Osteoblast (primary cell): ENCODE measurements around the gene MICAL3. TPM values are rescaled to one million over a fixed set of nuclear protein-coding genes. Genes with fewer than 3 reads are reported as not detected.
"Not testable (repeated sequence)": the region's sequence is repeated elsewhere in the genome, so short reads cannot be mapped to it uniquely, and the experiment has no call there.

Source experiments
- DNase-seq: peaks from one replicate; pipeline ENCODE4 v3.0.0; 2011; ENCODE audit warnings: low spot score, mixed read lengths; ENCODE audit not compliant: insufficient read length; ENCODE audit errors: missing footprints
- H2AFZ ChIP-seq: 2 replicates; pipeline ENCODE4 v1.6.0; 2011; ENCODE audit warnings: mild to moderate bottlenecking, low read length
- H3K27ac ChIP-seq: 2 replicates; pipeline ENCODE4 v1.5.1; 2011; ENCODE audit warnings: mild to moderate bottlenecking, low read depth, low read length, moderate library complexity
- H3K27me3 ChIP-seq: 2 replicates; pipeline ENCODE4 v1.6.0; 2012; ENCODE audit warnings: mild to moderate bottlenecking, control low read depth, inconsistent platforms, low read length, moderate library complexity; ENCODE audit not compliant: insufficient read depth
- H3K36me3 ChIP-seq: 2 replicates; pipeline ENCODE4 v1.5.1; 2011; ENCODE audit warnings: mild to moderate bottlenecking, low read length, control low read depth, moderate library complexity; ENCODE audit not compliant: insufficient read depth
- H3K4me1 ChIP-seq: 2 replicates; pipeline ENCODE4 v1.5.1; 2011; ENCODE audit warnings: mild to moderate bottlenecking, low read length, control low read depth, moderate library complexity; ENCODE audit not compliant: insufficient read depth
- H3K4me2 ChIP-seq: 2 replicates; pipeline ENCODE4 v1.6.0; 2011; ENCODE audit warnings: mild to moderate bottlenecking, low read length; ENCODE audit not compliant: insufficient read depth
- H3K4me3 ChIP-seq: fragments of 200-600 bp; sonication (generic); 3 replicates; pipeline ENCODE4 v1.5.1; 2012; ENCODE audit warnings: mild to moderate bottlenecking, low read length, inconsistent platforms; ENCODE audit not compliant: insufficient read depth
- H3K79me2 ChIP-seq: 2 replicates; pipeline ENCODE4 v1.6.0; 2012; ENCODE audit warnings: mild to moderate bottlenecking, low read length, control low read depth, inconsistent platforms; ENCODE audit not compliant: insufficient read depth
- H3K9me3 ChIP-seq: 2 replicates; pipeline ENCODE4 v1.5.1; 2011; ENCODE audit warnings: low read depth, low read length, control low read depth
- H4K20me1 ChIP-seq: 2 replicates; pipeline ENCODE4 v1.6.0; 2012; ENCODE audit warnings: mild to moderate bottlenecking, low read length, control low read depth; ENCODE audit not compliant: insufficient read depth
- CTCF ChIP-seq: IDR thresholded peaks from 2 replicates; pipeline ENCODE4 v1.5.1; 2011; ENCODE audit warnings: mild to moderate bottlenecking, low read depth, low read length, moderate library complexity; ENCODE audit errors: extremely low read depth
- total RNA-seq: library from RNA; depleted of rRNA; stranded (reverse); fragments of >200 nt; gene quantifications from 2 replicates; pipeline ENCODE4 v1.2.3, GENCODE V29; 2012

MICAL3 gene, protein sequence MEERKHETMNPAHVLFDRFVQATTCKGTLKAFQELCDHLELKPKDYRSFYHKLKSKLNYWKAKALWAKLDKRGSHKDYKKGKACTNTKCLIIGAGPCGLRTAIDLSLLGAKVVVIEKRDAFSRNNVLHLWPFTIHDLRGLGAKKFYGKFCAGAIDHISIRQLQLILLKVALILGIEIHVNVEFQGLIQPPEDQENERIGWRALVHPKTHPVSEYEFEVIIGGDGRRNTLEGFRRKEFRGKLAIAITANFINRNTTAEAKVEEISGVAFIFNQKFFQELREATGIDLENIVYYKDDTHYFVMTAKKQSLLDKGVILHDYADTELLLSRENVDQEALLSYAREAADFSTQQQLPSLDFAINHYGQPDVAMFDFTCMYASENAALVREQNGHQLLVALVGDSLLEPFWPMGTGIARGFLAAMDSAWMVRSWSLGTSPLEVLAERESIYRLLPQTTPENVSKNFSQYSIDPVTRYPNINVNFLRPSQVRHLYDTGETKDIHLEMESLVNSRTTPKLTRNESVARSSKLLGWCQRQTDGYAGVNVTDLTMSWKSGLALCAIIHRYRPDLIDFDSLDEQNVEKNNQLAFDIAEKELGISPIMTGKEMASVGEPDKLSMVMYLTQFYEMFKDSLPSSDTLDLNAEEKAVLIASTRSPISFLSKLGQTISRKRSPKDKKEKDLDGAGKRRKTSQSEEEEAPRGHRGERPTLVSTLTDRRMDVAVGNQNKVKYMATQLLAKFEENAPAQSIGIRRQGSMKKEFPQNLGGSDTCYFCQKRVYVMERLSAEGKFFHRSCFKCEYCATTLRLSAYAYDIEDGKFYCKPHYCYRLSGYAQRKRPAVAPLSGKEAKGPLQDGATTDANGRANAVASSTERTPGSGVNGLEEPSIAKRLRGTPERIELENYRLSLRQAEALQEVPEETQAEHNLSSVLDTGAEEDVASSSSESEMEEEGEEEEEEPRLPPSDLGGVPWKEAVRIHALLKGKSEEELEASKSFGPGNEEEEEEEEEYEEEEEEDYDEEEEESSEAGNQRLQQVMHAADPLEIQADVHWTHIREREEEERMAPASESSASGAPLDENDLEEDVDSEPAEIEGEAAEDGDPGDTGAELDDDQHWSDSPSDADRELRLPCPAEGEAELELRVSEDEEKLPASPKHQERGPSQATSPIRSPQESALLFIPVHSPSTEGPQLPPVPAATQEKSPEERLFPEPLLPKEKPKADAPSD (N-terminal part only)
- total RNA-seq = 35.1 and 39.5 TPM in 2 replicates

DNA sequence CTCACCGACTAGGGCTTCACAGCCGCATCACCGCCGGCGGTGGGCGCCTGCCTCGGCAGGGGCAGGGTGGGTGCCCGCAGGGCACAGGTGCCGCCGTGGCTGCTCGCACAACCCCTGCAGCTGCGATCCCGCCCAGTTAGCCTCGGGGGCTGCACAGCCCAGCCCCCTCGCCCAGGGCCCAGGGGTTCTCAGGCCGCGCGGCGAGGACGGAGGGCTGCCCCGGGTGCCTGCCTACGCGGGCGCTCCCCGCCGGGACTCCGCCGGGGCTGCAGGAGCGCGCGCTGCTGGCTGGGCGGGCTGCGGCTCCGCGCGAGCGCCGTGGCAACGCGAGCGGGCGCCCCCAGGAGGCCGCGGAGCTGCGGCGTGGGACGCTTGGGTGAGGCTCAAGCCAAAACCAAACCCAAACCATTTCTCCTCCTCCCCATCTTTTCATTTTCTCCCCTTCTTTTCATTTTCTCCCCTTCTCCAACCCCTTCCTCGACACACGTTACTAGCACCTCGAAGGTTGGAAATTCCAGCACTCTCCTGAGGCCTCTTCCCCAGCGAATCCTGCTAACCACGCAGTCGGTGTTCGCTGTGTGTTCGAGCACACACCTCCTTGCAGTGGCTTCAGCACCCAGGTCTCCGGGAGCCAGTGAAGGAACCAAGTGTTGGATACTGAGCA is at the start of gene MICAL3:
Gene MICAL3 (minus strand): TSS at position 286 of the 664 bp plus-strand sequence. CDS start 117,749 bp downstream, outside the sequence.
- Histone ChIP-seq H3K4me2 (peak within 1 kb of the TSS; percentile 100), H3K27me3 (no peaks in the 10 kb centered on the region), H3K36me3 (no peaks in the 10 kb centered on the region), H2AFZ (peak within 1 kb of the TSS; percentile 98), H4K20me1 (no peaks in the 10 kb centered on the region), H3K9me3 (no peaks in the 10 kb centered on the region), H3K27ac (peak within 1 kb of the TSS; percentile 75), H3K4me1 (peaks cover 18% of the 10 kb centered on the region), H3K79me2 (peaks cover 3% of the 10 kb centered on the region), H3K4me3 (peak within 1 kb of the TSS; percentile 76)
- peak; percentile 51 for TF ChIP-seq CTCF
- DNase-seq = peak; percentile 96

GRCh38 chr22:18073927-18074326 is 49.6 kb upstream of the MICAL3 start:
- Histone ChIP-seq H3K79me2 (peaks cover 22% of the 10 kb centered on the region), H3K4me1 (peaks cover 25% of the 10 kb centered on the region)
- not testable (repeated sequence) for H3K4me2 ChIP-seq, H3K36me3 ChIP-seq, H3K9me3 ChIP-seq, H4K20me1 ChIP-seq, H3K27me3 ChIP-seq, H2AFZ ChIP-seq, DNase-seq, H3K27ac ChIP-seq, H3K4me3 ChIP-seq

- Histone ChIP-seq H3K79me2 (peaks cover 17% of the 10 kb centered on the region), H3K27ac (no peak overlapping the region), H3K36me3 (no peaks in the 10 kb centered on the region), H2AFZ (no peak overlapping the region), H3K9me3 (no peaks in the 10 kb centered on the region), H3K4me2 (no peak overlapping the region), H3K4me1 (peaks cover 22% of the 10 kb centered on the region), H4K20me1 (no peaks in the 10 kb centered on the region), H3K4me3 (no peak overlapping the region), H3K27me3 (no peaks in the 10 kb centered on the region)
- TF ChIP-seq CTCF = no peak
- DNase-seq = no peak
These were observed 49.1 kb upstream of the MICAL3 start for GRCh38 chr22:18073467-18073866.

DNA sequence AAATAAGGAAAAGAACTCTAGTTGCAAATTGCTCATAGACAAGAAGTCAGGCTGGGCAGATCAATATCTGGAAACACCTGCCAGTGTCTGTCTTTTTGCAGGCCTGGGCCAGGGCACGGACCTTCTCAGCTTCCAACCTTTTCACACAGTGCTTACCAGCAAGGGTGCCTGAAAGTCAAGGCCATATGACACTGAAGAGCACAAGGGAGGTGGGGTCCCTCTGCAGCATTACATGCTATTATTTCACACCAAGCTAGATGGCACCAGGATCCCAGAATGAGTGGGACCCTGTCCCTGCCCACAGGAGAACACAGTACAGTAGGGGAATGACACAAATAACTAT is 47.6 kb upstream of the MICAL3 start:
- Histone ChIP-seq H3K4me1 (peaks cover 29% of the 10 kb centered on the region), H3K4me3 (no peak overlapping the region), H2AFZ (no peak overlapping the region), H3K27me3 (no peaks in the 10 kb centered on the region), H3K36me3 (no peaks in the 10 kb centered on the region), H3K79me2 (peaks cover 3% of the 10 kb centered on the region), H3K9me3 (no peaks in the 10 kb centered on the region), H3K4me2 (no peak overlapping the region), H4K20me1 (no peaks in the 10 kb centered on the region), H3K27ac (no peak overlapping the region)
- no peak for TF ChIP-seq CTCF
- no peak for DNase-seq

- H3K4me1 ChIP-seq = peaks cover 24% of the 10 kb centered on the region
- H3K9me3 ChIP-seq, H3K4me3 ChIP-seq, H3K79me2 ChIP-seq, H3K27me3 ChIP-seq, DNase-seq, H4K20me1 ChIP-seq, H3K36me3 ChIP-seq, H2AFZ ChIP-seq, H3K27ac ChIP-seq, H3K4me2 ChIP-seq: not testable (repeated sequence)
These were observed 47.1 kb upstream of the MICAL3 start for GRCh38 chr22:18071307-18071967.
